Right atrium auricular region (tissue), 2 donors: Measurements from ENCODE around the gene TOM1L2. TPM values are rescaled to one million over a fixed set of nuclear protein-coding genes. Genes with fewer than 3 reads are reported as not detected.

ENCODE experiments used
- DNase-seq: peaks from one replicate; pipeline ENCODE4 v3.0.0-alpha.2; 2019; ENCODE audit warnings: low spot score
- H3K27ac ChIP-seq, 2 donors: fragments of 200-600 bp; sonication (generic); 1 replicate in 1 of 2; 2 replicates in 1 of 2; pipeline ENCODE4 v1.5.1; 2016 to 2019
- H3K27me3 ChIP-seq, 2 donors: fragments of 200-600 bp; sonication (generic); one replicate each; pipeline versions ENCODE4 v1.5.1 to v1.6.0; 2017 to 2019
- H3K36me3 ChIP-seq: fragments of 200-600 bp; sonication (generic); one replicate; pipeline ENCODE4 v1.5.1; 2016
- H3K4me1 ChIP-seq, 2 donors: fragments of 200-600 bp; sonication (generic); one replicate each; pipeline versions ENCODE4 v1.5.1 to v1.6.0; 2017 to 2019
- H3K4me3 ChIP-seq, 2 donors: fragments of 200-600 bp; sonication (generic); 1 replicate in 1 of 2; 2 replicates in 1 of 2; pipeline ENCODE4 v1.5.1; 2017 to 2019; ENCODE audit warnings: mild to moderate bottlenecking in 1 of 2, moderate library complexity in 1 of 2
- H3K9me3 ChIP-seq, 2 donors: fragments of 200-600 bp; sonication (generic); one replicate each; pipeline ENCODE4 v1.5.1; 2019
- total RNA-seq, 2 donors: library from RNA; depleted of rRNA; stranded (reverse); fragments of >200 nt; gene quantifications; one replicate each; pipeline ENCODE4 v1.1.0, GENCODE V29; 2016
- TF ChIP-seq, protein P1 (sequence below), 2 donors: fragments of 200-600 bp; sonication (generic); IDR thresholded peaks; one replicate each; pipeline ENCODE4 v1.5.1; 2019; ENCODE audit warnings: antibody characterized with exemption in 2 of 2

Gene TOM1L2
- total RNA-seq, 2 donors from 2014 or later = 186 to 347 TPM

DNA sequence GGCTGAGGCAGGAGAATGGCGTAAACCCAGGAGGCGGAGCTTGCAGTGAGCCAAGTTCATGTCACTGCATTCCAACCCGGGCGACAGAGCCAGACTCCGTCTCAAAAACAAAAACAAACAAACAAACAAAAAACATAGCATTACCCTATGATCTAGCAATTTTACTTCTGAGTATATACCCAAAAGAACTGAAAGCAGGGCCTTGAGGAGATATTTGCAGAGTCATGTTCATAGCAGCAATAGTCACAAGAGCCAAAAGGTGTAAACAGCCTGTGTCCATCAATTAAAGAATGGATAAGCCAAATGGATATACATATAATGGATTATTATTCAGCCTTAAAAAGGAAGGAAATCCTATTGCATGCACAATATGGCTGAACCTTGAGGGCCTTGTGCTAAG lies 63.1 kb downstream of the TOM1L2 start:
- H3K27ac ChIP-seq = no peak overlapping the region
- no peaks in the 10 kb centered on the region for H3K27me3 ChIP-seq
- peaks cover 0 to 33% of the 10 kb centered on the region in 2 donors for H3K4me1 ChIP-seq
- no peak for DNase-seq
- peaks cover 14% of the 10 kb centered on the region for H3K36me3 ChIP-seq
- H3K4me3 ChIP-seq = no peak overlapping the region
- TF ChIP-seq, protein P1, sequence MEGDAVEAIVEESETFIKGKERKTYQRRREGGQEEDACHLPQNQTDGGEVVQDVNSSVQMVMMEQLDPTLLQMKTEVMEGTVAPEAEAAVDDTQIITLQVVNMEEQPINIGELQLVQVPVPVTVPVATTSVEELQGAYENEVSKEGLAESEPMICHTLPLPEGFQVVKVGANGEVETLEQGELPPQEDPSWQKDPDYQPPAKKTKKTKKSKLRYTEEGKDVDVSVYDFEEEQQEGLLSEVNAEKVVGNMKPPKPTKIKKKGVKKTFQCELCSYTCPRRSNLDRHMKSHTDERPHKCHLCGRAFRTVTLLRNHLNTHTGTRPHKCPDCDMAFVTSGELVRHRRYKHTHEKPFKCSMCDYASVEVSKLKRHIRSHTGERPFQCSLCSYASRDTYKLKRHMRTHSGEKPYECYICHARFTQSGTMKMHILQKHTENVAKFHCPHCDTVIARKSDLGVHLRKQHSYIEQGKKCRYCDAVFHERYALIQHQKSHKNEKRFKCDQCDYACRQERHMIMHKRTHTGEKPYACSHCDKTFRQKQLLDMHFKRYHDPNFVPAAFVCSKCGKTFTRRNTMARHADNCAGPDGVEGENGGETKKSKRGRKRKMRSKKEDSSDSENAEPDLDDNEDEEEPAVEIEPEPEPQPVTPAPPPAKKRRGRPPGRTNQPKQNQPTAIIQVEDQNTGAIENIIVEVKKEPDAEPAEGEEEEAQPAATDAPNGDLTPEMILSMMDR (IDR thresholded peaks at IDR 0.05) = no peak
- H3K9me3 ChIP-seq = no peaks in the 10 kb centered on the region

DNA sequence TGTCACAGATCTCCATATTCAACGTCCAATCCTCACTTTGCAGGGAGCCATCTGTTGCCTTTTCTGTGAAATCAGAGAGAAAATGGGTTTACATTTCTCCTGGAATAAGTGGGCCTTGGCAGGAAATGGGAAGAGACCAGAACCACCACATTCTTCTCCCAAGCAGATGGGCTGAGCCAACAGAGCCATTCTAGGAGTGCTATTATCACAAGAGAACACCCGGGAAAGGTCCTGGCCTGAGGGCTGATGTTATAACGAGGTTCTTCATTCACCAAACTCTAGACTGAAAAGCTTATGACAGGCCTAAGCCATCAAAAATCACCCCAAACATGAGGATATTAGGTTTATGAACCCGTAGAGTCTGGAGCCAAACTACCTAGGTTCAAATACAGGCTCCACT lies 64.7 kb downstream of the TOM1L2 start:
- Histone ChIP-seq H3K27ac (no peak overlapping the region), H3K9me3 (no peaks in the 10 kb centered on the region), H3K4me3 (no peak overlapping the region), H3K36me3 (peaks cover 14% of the 10 kb centered on the region), H3K4me1 (peaks cover 0 to 33% of the 10 kb centered on the region in 2 donors), H3K27me3 (no peaks in the 10 kb centered on the region)
- TF ChIP-seq, protein P1 (IDR thresholded peaks at IDR 0.05) = no peak
- no peak for DNase-seq

DNA sequence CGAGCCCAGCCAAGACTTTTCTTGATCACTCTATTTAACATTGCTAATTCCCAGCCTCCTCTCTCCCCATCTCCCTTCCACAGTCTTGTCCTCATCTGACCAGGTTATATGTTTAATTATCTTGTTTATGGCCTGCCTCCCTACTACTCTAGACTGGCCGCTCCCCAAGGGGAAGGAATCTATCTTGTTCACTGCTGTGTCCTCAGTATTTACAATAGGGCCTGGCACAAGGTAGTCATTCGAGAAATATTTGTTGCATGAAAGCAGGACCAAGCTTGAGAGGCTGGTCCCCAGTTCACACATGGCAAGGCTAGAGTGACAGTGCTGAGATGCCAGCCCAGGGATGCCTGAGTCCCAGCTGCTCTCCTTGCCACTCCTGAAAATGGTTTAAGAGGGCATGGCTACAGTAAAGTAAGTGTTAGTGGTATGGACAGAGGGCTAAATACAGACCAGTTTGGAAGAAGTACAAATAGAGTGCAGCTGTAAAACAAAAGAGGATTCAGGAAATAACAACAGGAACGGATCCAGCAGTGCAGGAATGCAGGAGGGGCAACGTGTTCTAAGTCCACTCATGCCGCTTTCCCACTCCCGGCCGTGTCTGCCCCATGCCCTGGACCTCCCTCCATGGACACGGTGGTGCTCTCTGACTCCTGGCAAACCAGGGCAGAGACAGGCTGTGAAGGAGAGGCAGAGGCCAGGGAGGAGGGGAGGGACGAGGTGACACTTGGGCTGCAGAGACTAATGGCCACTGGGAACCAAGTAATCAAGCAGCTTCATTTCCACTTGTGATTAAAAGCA lies 65.6 kb downstream of the TOM1L2 start:
- no peak for DNase-seq
- TF ChIP-seq, protein P1 (IDR thresholded peaks at IDR 0.05) = no peak
- no peak overlapping the region for H3K4me3 ChIP-seq
- peak overlapping the region; percentile 7 to 26 for H3K27ac ChIP-seq
- H3K27me3 ChIP-seq = no peaks in the 10 kb centered on the region
- H3K9me3 ChIP-seq = no peaks in the 10 kb centered on the region
- peaks cover 14% of the 10 kb centered on the region for H3K36me3 ChIP-seq
- peaks cover 0 to 40% of the 10 kb centered on the region in 2 donors for H3K4me1 ChIP-seq

DNA sequence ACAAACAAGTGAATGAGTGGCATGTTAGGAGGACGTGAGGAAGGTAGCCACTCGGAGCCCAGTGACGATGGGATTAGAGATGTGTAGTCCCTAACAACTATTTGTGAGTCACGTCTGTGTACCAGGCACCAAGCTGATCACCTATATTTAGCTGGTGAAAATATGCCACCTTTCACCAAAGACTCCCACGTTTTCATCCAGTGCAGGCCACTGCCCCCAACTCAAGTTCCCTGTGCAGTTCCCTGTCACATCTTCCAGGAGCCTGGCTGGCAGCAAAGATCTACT lies 67.2 kb downstream of the TOM1L2 start:
- no peak for DNase-seq
- H3K4me1 ChIP-seq = peaks cover 0 to 43% of the 10 kb centered on the region in 2 donors
- TF ChIP-seq, protein P1 (IDR thresholded peaks at IDR 0.05) = no peak
- no peaks in the 10 kb centered on the region for H3K9me3 ChIP-seq
- H3K36me3 ChIP-seq = peaks cover 14% of the 10 kb centered on the region
- H3K27me3 ChIP-seq = no peaks in the 10 kb centered on the region
- H3K27ac ChIP-seq = no peak overlapping the region
- no peak overlapping the region for H3K4me3 ChIP-seq

DNA sequence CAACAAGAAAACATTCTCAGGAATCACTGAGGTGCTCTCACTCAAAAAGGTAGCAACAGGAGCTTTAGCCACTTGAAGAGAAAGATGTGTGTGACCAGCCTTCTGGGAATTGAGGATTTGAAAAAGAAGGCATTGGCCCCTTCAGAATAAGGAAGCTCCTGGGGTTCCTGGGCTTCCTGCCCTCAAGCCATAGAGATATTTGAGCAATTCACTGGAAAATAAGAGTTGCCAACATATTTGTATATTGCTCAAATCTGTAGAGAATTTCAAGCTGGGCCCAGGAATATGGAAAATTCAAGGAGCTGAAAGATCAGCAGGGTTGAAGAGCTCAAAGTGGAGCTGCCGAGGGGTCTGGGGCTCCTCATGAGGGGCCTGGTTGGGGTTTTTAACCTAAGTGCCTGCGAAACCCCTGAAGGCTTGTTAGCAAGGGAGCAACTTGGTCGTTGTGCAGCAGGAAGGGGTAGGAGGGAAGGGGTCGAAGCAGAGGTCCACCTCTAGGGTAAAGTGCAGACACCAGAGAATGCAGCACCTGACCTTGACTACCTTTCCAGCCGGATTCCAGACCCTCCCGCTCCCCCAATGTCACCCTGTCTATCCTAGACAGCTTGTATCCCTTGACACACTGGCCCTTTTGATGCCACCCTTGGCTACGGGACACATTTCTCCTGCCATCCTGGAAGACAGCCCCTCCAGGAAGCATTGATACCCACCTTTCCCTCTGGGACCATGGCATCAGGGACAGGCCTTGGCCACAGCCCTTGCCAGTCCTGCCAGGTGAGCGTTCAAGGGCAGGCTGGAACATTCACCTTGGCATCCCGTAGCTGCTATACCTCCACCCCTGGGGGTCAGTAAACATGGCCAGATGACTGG lies 67.8 kb downstream of the TOM1L2 start:
- DNase-seq = no peak
- Histone ChIP-seq H3K27me3 (no peaks in the 10 kb centered on the region), H3K4me1 (peaks cover 0 to 49% of the 10 kb centered on the region in 2 donors), H3K9me3 (no peaks in the 10 kb centered on the region), H3K36me3 (peaks cover 14% of the 10 kb centered on the region), H3K27ac (no peak overlapping the region), H3K4me3 (no peak overlapping the region)
- TF ChIP-seq, protein P1 (IDR thresholded peaks at IDR 0.05) = no peak
